Measurements from ENCODE around the gene GRID2. TPM values are rescaled to one million over a fixed set of nuclear protein-coding genes. Genes with fewer than 3 reads are reported as not detected.

GRID2 gene
- total RNA-seq, 1 donor from 2014 or later = 2.1 TPM

DNA sequence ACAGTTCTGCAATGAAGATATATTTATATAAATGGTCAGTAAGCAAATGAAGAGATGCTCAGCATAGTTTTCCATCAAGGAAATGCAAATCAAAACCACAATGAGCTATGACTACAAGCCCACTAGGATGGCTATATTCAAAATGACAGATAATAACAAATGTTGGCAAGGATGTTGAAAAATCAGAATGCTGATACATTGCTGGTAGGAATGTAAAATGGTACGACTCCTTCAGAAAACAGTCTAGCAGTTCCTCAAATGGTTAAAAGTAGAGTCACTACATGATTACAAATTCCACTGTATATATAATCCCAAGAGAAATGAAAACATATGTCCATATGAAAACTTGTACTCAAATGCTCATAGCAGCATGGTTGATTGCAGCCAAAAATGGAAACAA is 1099.8 kb downstream of the GRID2 start:
- TF ChIP-seq, protein P1, sequence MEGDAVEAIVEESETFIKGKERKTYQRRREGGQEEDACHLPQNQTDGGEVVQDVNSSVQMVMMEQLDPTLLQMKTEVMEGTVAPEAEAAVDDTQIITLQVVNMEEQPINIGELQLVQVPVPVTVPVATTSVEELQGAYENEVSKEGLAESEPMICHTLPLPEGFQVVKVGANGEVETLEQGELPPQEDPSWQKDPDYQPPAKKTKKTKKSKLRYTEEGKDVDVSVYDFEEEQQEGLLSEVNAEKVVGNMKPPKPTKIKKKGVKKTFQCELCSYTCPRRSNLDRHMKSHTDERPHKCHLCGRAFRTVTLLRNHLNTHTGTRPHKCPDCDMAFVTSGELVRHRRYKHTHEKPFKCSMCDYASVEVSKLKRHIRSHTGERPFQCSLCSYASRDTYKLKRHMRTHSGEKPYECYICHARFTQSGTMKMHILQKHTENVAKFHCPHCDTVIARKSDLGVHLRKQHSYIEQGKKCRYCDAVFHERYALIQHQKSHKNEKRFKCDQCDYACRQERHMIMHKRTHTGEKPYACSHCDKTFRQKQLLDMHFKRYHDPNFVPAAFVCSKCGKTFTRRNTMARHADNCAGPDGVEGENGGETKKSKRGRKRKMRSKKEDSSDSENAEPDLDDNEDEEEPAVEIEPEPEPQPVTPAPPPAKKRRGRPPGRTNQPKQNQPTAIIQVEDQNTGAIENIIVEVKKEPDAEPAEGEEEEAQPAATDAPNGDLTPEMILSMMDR (IDR thresholded peaks at IDR 0.05; ENCODE audit: partially characterized antibody, unreplicated experiment) = no peak
- Mint-ChIP-seq H3K4me3 (ENCODE audit: unreplicated experiment) (no peak overlapping the region), H3K4me1 (ENCODE audit: low read depth, unreplicated experiment) (peaks cover 3% of the 10 kb centered on the region), H3K9me3 (ENCODE audit: unreplicated experiment) (no peaks in the 10 kb centered on the region), H3K36me3 (ENCODE audit: unreplicated experiment) (no peaks in the 10 kb centered on the region), H3K27ac (ENCODE audit: unreplicated experiment) (no peak overlapping the region), H3K27me3 (ENCODE audit: unreplicated experiment) (no peaks in the 10 kb centered on the region)
- no peak for DNase-seq

DNA sequence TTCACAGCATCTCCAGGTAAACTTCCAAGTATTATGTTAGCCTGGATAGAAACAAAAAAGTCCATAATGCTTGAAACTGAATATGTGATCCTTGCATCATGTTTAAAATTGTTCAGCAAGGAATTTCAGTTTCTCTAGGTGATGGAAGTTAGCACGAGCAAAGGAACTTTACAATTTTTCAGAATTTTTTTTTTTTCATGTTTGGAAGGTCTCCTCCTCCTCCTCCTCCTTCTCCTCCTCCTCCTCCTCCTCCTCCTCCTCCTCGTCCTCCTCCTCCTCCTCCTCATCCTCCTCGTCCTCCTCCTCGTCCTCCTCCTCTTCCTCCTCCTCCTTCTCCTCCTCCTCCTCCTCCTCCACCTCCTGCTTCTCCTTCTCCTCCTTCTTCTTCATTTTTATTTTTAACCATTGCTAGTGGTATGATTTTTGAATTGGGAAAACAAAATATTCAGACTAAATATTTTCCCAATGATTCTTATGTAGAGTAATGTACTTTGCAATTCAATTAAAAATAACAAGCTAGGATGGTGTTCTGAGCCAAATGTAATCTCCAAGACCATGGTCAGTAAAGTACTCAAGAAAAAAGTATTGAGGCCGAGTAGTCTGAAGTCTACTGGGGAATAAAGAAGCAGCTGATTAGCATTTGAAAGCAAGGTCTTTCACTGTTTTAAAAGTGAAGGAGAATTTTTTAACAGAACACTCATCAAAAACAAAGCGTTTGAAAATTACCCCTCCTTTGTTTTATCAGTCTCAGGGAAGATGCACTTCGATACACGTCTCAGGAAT is 1103.9 kb downstream of the GRID2 start:
- no peaks in the 10 kb centered on the region for H3K9me3 Mint-ChIP-seq (ENCODE audit: unreplicated experiment)
- DNase-seq = no peak
- H3K36me3 Mint-ChIP-seq (ENCODE audit: unreplicated experiment) = no peaks in the 10 kb centered on the region
- peaks cover 10% of the 10 kb centered on the region for H3K4me1 Mint-ChIP-seq (ENCODE audit: low read depth, unreplicated experiment)
- H3K27ac Mint-ChIP-seq (ENCODE audit: unreplicated experiment) = no peak overlapping the region
- H3K4me3 Mint-ChIP-seq (ENCODE audit: unreplicated experiment) = no peak overlapping the region
- H3K27me3 Mint-ChIP-seq (ENCODE audit: unreplicated experiment) = no peaks in the 10 kb centered on the region
- TF ChIP-seq, protein P1 (IDR thresholded peaks at IDR 0.05; ENCODE audit: partially characterized antibody, unreplicated experiment) = no peak

DNA sequence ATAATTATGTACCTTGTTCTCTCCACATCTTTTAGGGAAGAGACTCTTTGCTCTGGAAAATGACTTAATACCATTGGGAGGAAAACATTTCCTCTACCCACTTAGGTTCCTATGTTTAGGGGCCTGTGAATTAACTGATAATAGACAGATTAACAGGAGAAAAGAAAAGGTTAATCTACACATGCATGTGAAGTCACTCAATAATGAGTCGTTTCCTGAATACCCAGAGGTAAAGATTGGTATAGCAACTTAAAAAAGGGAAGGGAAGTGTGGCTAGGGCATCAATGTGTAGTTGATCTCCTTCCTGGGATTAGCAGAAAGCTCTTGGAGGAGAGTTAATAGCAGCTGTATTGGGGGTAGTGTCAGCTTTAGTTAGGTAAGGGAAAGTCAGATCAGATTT is 1105.3 kb downstream of the GRID2 start:
- H3K27me3 Mint-ChIP-seq (ENCODE audit: unreplicated experiment) = no peaks in the 10 kb centered on the region
- no peak overlapping the region for H3K27ac Mint-ChIP-seq (ENCODE audit: unreplicated experiment)
- no peaks in the 10 kb centered on the region for H3K36me3 Mint-ChIP-seq (ENCODE audit: unreplicated experiment)
- H3K4me1 Mint-ChIP-seq (ENCODE audit: low read depth, unreplicated experiment) = peaks cover 11% of the 10 kb centered on the region
- H3K4me3 Mint-ChIP-seq (ENCODE audit: unreplicated experiment) = no peak overlapping the region
- no peak for DNase-seq
- H3K9me3 Mint-ChIP-seq (ENCODE audit: unreplicated experiment) = no peaks in the 10 kb centered on the region
- TF ChIP-seq, protein P1 (IDR thresholded peaks at IDR 0.05; ENCODE audit: partially characterized antibody, unreplicated experiment) = no peak

DNA sequence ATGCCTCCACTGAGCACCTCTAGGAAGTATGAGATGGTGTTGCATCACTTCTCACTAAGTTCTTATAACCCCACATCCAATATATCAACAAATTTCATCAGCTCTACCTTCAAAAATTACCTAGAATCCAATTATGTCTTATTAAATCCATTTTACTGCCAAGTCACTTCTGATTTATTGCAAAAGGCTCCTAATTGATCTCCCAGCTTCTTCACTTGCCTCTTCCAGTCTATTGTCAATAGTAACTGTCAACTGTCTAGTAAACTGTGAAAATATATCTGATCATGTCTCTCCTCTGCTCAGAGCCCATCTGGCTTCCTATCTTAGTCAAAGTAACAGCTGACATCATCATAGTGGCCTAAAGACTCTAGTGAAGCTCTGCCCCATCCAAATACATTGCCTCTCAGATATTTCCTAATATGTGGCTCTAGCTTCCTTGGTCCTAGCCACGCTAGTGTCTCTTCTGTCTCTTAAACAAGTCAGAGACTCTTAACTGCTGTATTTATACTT is 1110.3 kb downstream of the GRID2 start:
- H3K36me3 Mint-ChIP-seq (ENCODE audit: unreplicated experiment) = no peaks in the 10 kb centered on the region
- TF ChIP-seq, protein P1 (IDR thresholded peaks at IDR 0.05; ENCODE audit: partially characterized antibody, unreplicated experiment) = no peak
- H3K27me3 Mint-ChIP-seq (ENCODE audit: unreplicated experiment) = no peaks in the 10 kb centered on the region
- peaks cover 8% of the 10 kb centered on the region for H3K4me1 Mint-ChIP-seq (ENCODE audit: low read depth, unreplicated experiment)
- DNase-seq = no peak
- no peak overlapping the region for H3K27ac Mint-ChIP-seq (ENCODE audit: unreplicated experiment)
- no peaks in the 10 kb centered on the region for H3K9me3 Mint-ChIP-seq (ENCODE audit: unreplicated experiment)
- no peak overlapping the region for H3K4me3 Mint-ChIP-seq (ENCODE audit: unreplicated experiment)
